ENCODE data around the gene LRRC8E.

- no peak for TF ChIP-seq CTCF (conservative IDR thresholded peaks at IDR 0.05 in 1 of 2, IDR thresholded peaks at IDR 0.05 in 1 of 2; ENCODE audit: extremely low read depth in 1 of 2, insufficient read depth in 1 of 2, low read depth in 1 of 2, low read length in 2 of 2)
- TF ChIP-seq EZH2 (IDR thresholded peaks at IDR 0.05; ENCODE audit: borderline replicate concordance, low read length): no peak
Measured at GRCh38 chr19:7922836-7923195, 34.5 kb downstream of the LRRC8E start.

Measured in mammary epithelial cell (primary cell).